Smooth muscle cell (in vitro differentiated cells): ENCODE results near the gene CASP7. TPM values are rescaled to one million over a fixed set of nuclear protein-coding genes. Genes with fewer than 3 reads are reported as not detected.

Experiments used
- DNase-seq: peaks from one replicate; lab custom pipeline; 2025; ENCODE audit not compliant: unreplicated experiment; lab: John Stamatoyannopoulos, UW
- H2AFZ ChIP-seq: fragments of 200-600 bp; sonication (generic); 2 replicates; pipeline ENCODE4 v1.6.0; 2016; ENCODE audit warnings: antibody characterized with exemption, low read depth, mild to moderate bottlenecking
- H3F3A ChIP-seq: fragments of 200-600 bp; sonication (generic); 2 replicates; pipeline ENCODE4 v1.6.0; 2017; ENCODE audit warnings: antibody characterized with exemption, low read depth
- H3K27ac ChIP-seq: fragments of 200-600 bp; sonication (generic); 2 replicates; pipeline ENCODE4 v1.5.1; 2016; ENCODE audit warnings: low read depth, mild to moderate bottlenecking
- H3K27me3 ChIP-seq: fragments of 200-600 bp; sonication (generic); 2 replicates; pipeline ENCODE4 v1.6.1; 2016; ENCODE audit warnings: low read depth, mild to moderate bottlenecking
- H3K36me3 ChIP-seq: fragments of 200-600 bp; sonication (generic); 2 replicates; pipeline ENCODE4 v1.5.1; 2016; ENCODE audit warnings: low read depth
- H3K4me1 ChIP-seq: fragments of 200-600 bp; sonication (generic); 2 replicates; pipeline ENCODE4 v1.5.1; 2016; ENCODE audit warnings: low read depth
- H3K4me2 ChIP-seq: fragments of 200-600 bp; sonication (generic); 2 replicates; pipeline ENCODE4 v1.6.0; 2016; ENCODE audit warnings: mild to moderate bottlenecking
- H3K4me3 ChIP-seq: fragments of 200-600 bp; sonication (generic); 2 replicates; pipeline ENCODE4 v1.5.1; 2016; ENCODE audit warnings: mild to moderate bottlenecking
- H3K79me2 ChIP-seq: fragments of 200-600 bp; sonication (generic); 2 replicates; pipeline ENCODE4 v1.6.0; 2016; ENCODE audit warnings: low read depth, mild to moderate bottlenecking
- H3K9ac ChIP-seq: fragments of 200-600 bp; sonication (generic); 2 replicates; pipeline ENCODE4 v1.6.0; 2016; ENCODE audit warnings: low read depth
- H3K9me3 ChIP-seq: fragments of 200-600 bp; sonication (generic); replicated peaks from 2 replicates; pipeline ENCODE4 v1.5.1; 2016; ENCODE audit warnings: low read depth
- H4K20me1 ChIP-seq: fragments of 200-600 bp; sonication (generic); 2 replicates; pipeline ENCODE4 v1.6.0; 2016; ENCODE audit warnings: low read depth
- WGBS: methylation state at CpG from one replicate; pipeline ENCODE4 v1.1.7; 2016; ENCODE audit warnings: low lambda C conversion rate; 5-methylcytosine and 5-hydroxymethylcytosine counted together
- polyA plus RNA-seq: library from polyadenylated mRNA; unstranded; fragments of >200 nt; fragmentation: Nextera tagmentation; extraction: Ambion mirVana; gene quantifications from 2 replicates; pipeline ENCODE4 v1.2.1, GENCODE V29; 2016
- total RNA-seq: library from RNA; depleted of rRNA; stranded (reverse); fragments of >200 nt; gene quantifications from 2 replicates; pipeline ENCODE4 v1.2.3, GENCODE V29; 2014
- TF ChIP-seq, protein P1 (sequence below): fragments of 200-600 bp; sonication (generic); IDR thresholded peaks from 2 replicates; pipeline ENCODE4 v1.5.1; 2017; ENCODE audit warnings: borderline replicate concordance, mild to moderate bottlenecking, antibody characterized with exemption; ENCODE audit not compliant: insufficient read depth, poor library complexity, severe bottlenecking

CASP7 gene
- total and polyA plus RNA-seq, 2 experiments from 2014 or later: 16.2 to 21.5 TPM

- Histone ChIP-seq H3K9ac (no peak overlapping the region), H3K4me3 (no peak overlapping the region)
- WGBS: 76% methylated on average over 2 of the region's 2 CpGs
These were observed 62.8 kb downstream of the CASP7 start for GRCh38 chr10:113742466-113742865.

DNA sequence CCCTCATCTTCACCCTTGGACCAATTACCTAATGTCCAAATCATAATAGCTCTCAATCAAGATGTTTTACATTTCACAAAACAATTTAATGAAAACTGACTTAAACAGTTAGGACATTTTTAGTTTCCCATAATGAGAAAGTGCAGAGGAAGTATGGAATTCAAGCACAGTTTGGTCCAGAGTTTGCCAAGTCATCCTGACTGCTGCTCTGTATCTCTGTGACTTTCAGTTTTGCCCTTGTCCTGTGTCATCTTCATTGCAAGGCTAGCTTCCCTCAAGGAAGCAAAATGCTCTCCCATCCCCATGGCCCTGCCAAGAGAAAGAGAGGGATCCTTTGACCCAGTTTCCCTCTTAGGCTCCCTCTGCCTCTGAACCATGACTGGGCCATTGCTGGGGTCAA, 63.9 kb downstream of the CASP7 start:
- Histone ChIP-seq H3K79me2 (no peaks in the 10 kb centered on the region), H3F3A (no peaks in the 10 kb centered on the region), H2AFZ (no peak overlapping the region), H3K36me3 (no peaks in the 10 kb centered on the region), H3K27me3 (peaks cover 35% of the 10 kb centered on the region), H3K4me3 (no peak overlapping the region), H3K27ac (no peak overlapping the region), H3K9me3 (no peaks in the 10 kb centered on the region), H3K4me2 (no peak overlapping the region), H3K9ac (no peak overlapping the region), H4K20me1 (no peaks in the 10 kb centered on the region), H3K4me1 (no peaks in the 10 kb centered on the region)
- TF ChIP-seq, protein P1, sequence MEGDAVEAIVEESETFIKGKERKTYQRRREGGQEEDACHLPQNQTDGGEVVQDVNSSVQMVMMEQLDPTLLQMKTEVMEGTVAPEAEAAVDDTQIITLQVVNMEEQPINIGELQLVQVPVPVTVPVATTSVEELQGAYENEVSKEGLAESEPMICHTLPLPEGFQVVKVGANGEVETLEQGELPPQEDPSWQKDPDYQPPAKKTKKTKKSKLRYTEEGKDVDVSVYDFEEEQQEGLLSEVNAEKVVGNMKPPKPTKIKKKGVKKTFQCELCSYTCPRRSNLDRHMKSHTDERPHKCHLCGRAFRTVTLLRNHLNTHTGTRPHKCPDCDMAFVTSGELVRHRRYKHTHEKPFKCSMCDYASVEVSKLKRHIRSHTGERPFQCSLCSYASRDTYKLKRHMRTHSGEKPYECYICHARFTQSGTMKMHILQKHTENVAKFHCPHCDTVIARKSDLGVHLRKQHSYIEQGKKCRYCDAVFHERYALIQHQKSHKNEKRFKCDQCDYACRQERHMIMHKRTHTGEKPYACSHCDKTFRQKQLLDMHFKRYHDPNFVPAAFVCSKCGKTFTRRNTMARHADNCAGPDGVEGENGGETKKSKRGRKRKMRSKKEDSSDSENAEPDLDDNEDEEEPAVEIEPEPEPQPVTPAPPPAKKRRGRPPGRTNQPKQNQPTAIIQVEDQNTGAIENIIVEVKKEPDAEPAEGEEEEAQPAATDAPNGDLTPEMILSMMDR: no peak
- DNase-seq: no peak

More at GRCh38 chr10:113742466-113742865, 62.8 kb downstream of the CASP7 start:
- TF ChIP-seq, protein P1: no peak
- no peaks in the 10 kb centered on the region for H3K4me1 ChIP-seq
- H3K79me2 ChIP-seq: no peaks in the 10 kb centered on the region
- H2AFZ ChIP-seq: no peak overlapping the region
- H3K9me3 ChIP-seq: no peaks in the 10 kb centered on the region
- H3K27ac ChIP-seq: no peak overlapping the region
- H3K27me3 ChIP-seq: peaks cover 42% of the 10 kb centered on the region
- no peaks in the 10 kb centered on the region for H3K36me3 ChIP-seq
- H3F3A ChIP-seq: no peaks in the 10 kb centered on the region
- H4K20me1 ChIP-seq: no peaks in the 10 kb centered on the region
- DNase-seq: no peak
- no peak overlapping the region for H3K4me2 ChIP-seq

DNA sequence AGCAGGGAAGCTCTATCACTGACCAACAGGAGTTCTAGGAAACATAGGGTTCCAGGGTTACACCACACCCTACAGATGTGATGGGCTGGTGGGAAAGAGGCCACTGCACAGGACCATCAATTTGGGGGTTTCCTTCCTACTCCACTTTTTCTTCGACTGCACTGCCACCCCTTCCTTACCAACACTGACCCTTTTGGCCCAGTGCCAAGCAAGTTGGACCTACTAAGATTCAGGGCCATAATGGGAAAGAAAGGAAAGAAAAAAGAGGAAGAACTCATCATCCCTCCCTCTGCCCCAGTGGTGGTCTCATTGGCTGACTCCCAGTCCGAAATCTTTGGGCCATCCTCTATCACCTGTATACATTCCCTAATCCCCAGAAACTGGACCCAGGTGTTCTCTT, 65.7 kb downstream of the CASP7 start:
- WGBS: 92% methylated on average over 2 of the region's 2 CpGs
- TF ChIP-seq, protein P1: no peak
- DNase-seq: no peak

GRCh38 chr10:113746217-113746957, 66.7 kb downstream of the CASP7 start:
- Histone ChIP-seq H3K79me2 (no peaks in the 10 kb centered on the region), H3K9me3 (no peaks in the 10 kb centered on the region), H3K4me2 (no peak overlapping the region), H3K27me3 (peaks cover 12% of the 10 kb centered on the region), H2AFZ (no peak overlapping the region), H3F3A (no peaks in the 10 kb centered on the region), H3K4me1 (no peaks in the 10 kb centered on the region), H4K20me1 (no peaks in the 10 kb centered on the region), H3K4me3 (no peak overlapping the region), H3K9ac (no peak overlapping the region), H3K36me3 (no peaks in the 10 kb centered on the region), H3K27ac (no peak overlapping the region)
- WGBS: 84% methylated on average over 3 of the region's 3 CpGs
- no peak for DNase-seq
- TF ChIP-seq, protein P1: no peak

More for the DNA sequence above, 65.7 kb downstream of the CASP7 start:
- Histone ChIP-seq H4K20me1 (no peaks in the 10 kb centered on the region), H3K27me3 (peaks cover 19% of the 10 kb centered on the region), H2AFZ (no peak overlapping the region), H3K9me3 (no peaks in the 10 kb centered on the region), H3K9ac (no peak overlapping the region), H3K4me1 (no peaks in the 10 kb centered on the region), H3K79me2 (no peaks in the 10 kb centered on the region), H3K4me2 (no peak overlapping the region), H3K4me3 (no peak overlapping the region), H3K36me3 (no peaks in the 10 kb centered on the region), H3F3A (no peaks in the 10 kb centered on the region), H3K27ac (no peak overlapping the region)
